Fibroblast of lung (primary cell): ENCODE results near the gene PEX13. TPM values are rescaled to one million over a fixed set of nuclear protein-coding genes. Genes with fewer than 3 reads are reported as not detected.

ENCODE experiments used
- DNase-seq, 2 donors: peaks; one replicate each; pipeline versions ENCODE4 v3.0.0 to v3.0.0-alpha.2; 2010; ENCODE audit warnings: low read depth in 2 of 2
- H2AFZ ChIP-seq: 2 replicates; pipeline ENCODE4 v1.5.1; 2012; ENCODE audit warnings: low read length, control low read depth, inconsistent platforms
- H3K27ac ChIP-seq: 2 replicates; pipeline ENCODE4 v1.5.1; 2011; ENCODE audit warnings: low read length, control low read depth; ENCODE audit not compliant: insufficient read depth
- H3K27me3 ChIP-seq: 2 replicates; pipeline ENCODE4 v1.5.1; 2011; ENCODE audit warnings: mild to moderate bottlenecking, low read length; ENCODE audit not compliant: control insufficient read depth, insufficient read depth
- H3K36me3 ChIP-seq: 2 replicates; pipeline ENCODE4 v1.5.1; 2011; ENCODE audit warnings: low read length; ENCODE audit not compliant: control insufficient read depth, insufficient read depth
- H3K4me1 ChIP-seq: 2 replicates; pipeline ENCODE4 v1.5.1; 2011; ENCODE audit warnings: low read length; ENCODE audit not compliant: control insufficient read depth, insufficient read depth; ENCODE audit errors: extremely low read depth
- H3K4me2 ChIP-seq: 2 replicates; pipeline ENCODE4 v1.5.1; 2011; ENCODE audit warnings: low read length, control low read depth; ENCODE audit not compliant: insufficient read depth; ENCODE audit errors: extremely low read depth
- H3K4me3 ChIP-seq, 4 experiments: fragments of 200-600 bp in 1 of 4; sonication (generic) in 1 of 4; replicated peaks in 1 of 4; 2 replicates each; pipeline ENCODE4 v1.5.1; 2011 to 2016; ENCODE audit warnings: low read length in 4 of 4, low read depth in 3 of 4, mild to moderate bottlenecking in 3 of 4, control low read depth in 2 of 4, inconsistent platforms in 1 of 4, mixed read lengths in 1 of 4; ENCODE audit not compliant: insufficient read depth in 1 of 4; ENCODE audit errors: control extremely low read depth in 1 of 4
- H3K79me2 ChIP-seq: 2 replicates; pipeline ENCODE4 v1.5.1; 2012; ENCODE audit warnings: mild to moderate bottlenecking, low read length, inconsistent platforms; ENCODE audit not compliant: control insufficient read depth, insufficient read depth
- H3K9ac ChIP-seq: 2 replicates; pipeline ENCODE4 v1.5.1; 2011; ENCODE audit warnings: mild to moderate bottlenecking, low read length, control low read depth; ENCODE audit not compliant: insufficient read depth
- H3K9me3 ChIP-seq: 2 replicates; pipeline ENCODE4 v1.5.1; 2012; ENCODE audit warnings: low read depth, low read length; ENCODE audit not compliant: control insufficient read depth, insufficient read depth
- H4K20me1 ChIP-seq: 2 replicates; pipeline ENCODE4 v1.5.1; 2011; ENCODE audit warnings: low read length; ENCODE audit not compliant: control insufficient read depth, insufficient read depth; ENCODE audit errors: extremely low read depth
- EZH2 ChIP-seq: IDR thresholded peaks from 2 replicates; pipeline ENCODE4 v1.5.1; 2012; ENCODE audit warnings: low read length, control low read depth, mild to moderate bottlenecking; ENCODE audit errors: missing control alignments
- polyA plus RNA-seq, 2 donors: library from polyadenylated mRNA; depleted of rRNA in 1 of 2; stranded (reverse) in 1 of 2; unstranded in 1 of 2; fragments of >200 nt; gene quantifications; 2 replicates each; pipeline ENCODE4 v1.2.1, GENCODE V29; 2011 to 2012; ENCODE audit warnings: missing spikeins in 1 of 2
- total RNA-seq: library from RNA; depleted of rRNA; stranded (reverse); fragments of >200 nt; gene quantifications from 2 replicates; pipeline ENCODE4 v1.2.1, GENCODE V29; 2014
- TF ChIP-seq, protein P1 (sequence below), 2 donors: IDR thresholded peaks in 1 of 2; conservative IDR thresholded peaks in 1 of 2; 1 replicate in 1 of 2; 2 replicates in 1 of 2; pipeline ENCODE4 v1.5.1; 2011 to 2012; ENCODE audit warnings: low read length in 2 of 2, control low read depth in 1 of 2, inconsistent platforms in 1 of 2, low read depth in 1 of 2, mild to moderate bottlenecking in 1 of 2

The PEX13 gene
- total and polyA plus RNA-seq, 2 donors (not counting 1 experiment from before 2014, with no cell fraction given), result 20.4 to 28.1 TPM

DNA sequence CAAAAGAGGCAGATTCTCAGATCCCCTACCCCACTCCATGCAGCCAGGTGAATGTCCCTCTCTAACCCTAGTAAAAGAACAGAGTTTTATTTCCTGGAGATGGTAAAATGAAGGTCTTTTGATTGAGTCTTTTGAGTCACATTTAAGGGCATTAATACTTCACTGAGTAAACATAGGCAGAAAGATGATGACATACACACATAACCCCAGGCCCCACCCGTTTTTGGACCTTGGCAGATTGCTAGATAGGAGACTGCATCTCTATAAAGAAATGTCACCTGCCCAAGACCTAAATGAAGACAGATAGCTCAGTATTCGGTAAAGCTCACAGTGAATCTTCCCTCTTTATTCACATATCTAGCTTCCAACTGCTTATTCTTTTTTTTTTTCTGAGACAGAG, 28.3 kb upstream of the PEX13 start:
- no peak overlapping the region for H3K27ac ChIP-seq
- no peaks in the 10 kb centered on the region for H3K4me1 ChIP-seq
- no peak for TF ChIP-seq EZH2
- H2AFZ ChIP-seq, result no peak overlapping the region
- no peak overlapping the region for H3K4me2 ChIP-seq
- H4K20me1 ChIP-seq, result no peaks in the 10 kb centered on the region
- H3K9me3 ChIP-seq, result no peaks in the 10 kb centered on the region
- no peak overlapping the region for H3K9ac ChIP-seq
- no peak overlapping the region for H3K4me3 ChIP-seq
- H3K79me2 ChIP-seq, result no peaks in the 10 kb centered on the region
- peak in 1 of 2 donors; percentile 16 for DNase-seq
- no peaks in the 10 kb centered on the region for H3K27me3 ChIP-seq
- no peaks in the 10 kb centered on the region for H3K36me3 ChIP-seq

DNA sequence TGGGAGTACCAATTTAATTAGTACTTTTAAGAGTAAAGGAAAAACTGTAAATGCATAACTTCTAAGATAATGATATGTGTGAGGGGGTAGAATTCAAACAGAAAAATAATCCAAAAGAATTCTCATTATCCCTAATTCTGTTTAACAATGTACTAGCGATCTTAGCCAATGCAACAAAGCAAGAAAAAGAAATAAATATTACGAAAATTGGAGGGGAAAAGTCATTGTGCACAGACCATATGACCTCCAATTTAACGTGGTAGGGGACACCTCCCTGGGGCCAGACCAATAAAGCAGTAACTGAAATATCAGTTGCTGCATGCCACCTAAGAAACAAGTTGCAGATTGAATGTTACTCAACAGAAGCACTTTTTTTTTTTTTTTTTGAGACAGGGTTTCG, 25.9 kb upstream of the PEX13 start:
- no peaks in the 10 kb centered on the region for H3K27me3 ChIP-seq
- H3K9ac ChIP-seq, result no peak overlapping the region
- H3K4me2 ChIP-seq, result no peak overlapping the region
- no peak for DNase-seq
- no peak overlapping the region for H3K4me3 ChIP-seq
- H3K36me3 ChIP-seq, result no peaks in the 10 kb centered on the region
- H3K79me2 ChIP-seq, result no peaks in the 10 kb centered on the region
- no peaks in the 10 kb centered on the region for H3K4me1 ChIP-seq
- no peaks in the 10 kb centered on the region for H3K9me3 ChIP-seq
- no peak overlapping the region for H3K27ac ChIP-seq
- H2AFZ ChIP-seq, result no peak overlapping the region
- no peaks in the 10 kb centered on the region for H4K20me1 ChIP-seq
- no peak for TF ChIP-seq EZH2
- TF ChIP-seq, protein P1, sequence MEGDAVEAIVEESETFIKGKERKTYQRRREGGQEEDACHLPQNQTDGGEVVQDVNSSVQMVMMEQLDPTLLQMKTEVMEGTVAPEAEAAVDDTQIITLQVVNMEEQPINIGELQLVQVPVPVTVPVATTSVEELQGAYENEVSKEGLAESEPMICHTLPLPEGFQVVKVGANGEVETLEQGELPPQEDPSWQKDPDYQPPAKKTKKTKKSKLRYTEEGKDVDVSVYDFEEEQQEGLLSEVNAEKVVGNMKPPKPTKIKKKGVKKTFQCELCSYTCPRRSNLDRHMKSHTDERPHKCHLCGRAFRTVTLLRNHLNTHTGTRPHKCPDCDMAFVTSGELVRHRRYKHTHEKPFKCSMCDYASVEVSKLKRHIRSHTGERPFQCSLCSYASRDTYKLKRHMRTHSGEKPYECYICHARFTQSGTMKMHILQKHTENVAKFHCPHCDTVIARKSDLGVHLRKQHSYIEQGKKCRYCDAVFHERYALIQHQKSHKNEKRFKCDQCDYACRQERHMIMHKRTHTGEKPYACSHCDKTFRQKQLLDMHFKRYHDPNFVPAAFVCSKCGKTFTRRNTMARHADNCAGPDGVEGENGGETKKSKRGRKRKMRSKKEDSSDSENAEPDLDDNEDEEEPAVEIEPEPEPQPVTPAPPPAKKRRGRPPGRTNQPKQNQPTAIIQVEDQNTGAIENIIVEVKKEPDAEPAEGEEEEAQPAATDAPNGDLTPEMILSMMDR (conservative IDR thresholded peaks at IDR 0.05 in 1 of 2, IDR thresholded peaks at IDR 0.05 in 1 of 2; ENCODE audit: low read depth in 1 of 2, low read length in 2 of 2), result no peak

DNA sequence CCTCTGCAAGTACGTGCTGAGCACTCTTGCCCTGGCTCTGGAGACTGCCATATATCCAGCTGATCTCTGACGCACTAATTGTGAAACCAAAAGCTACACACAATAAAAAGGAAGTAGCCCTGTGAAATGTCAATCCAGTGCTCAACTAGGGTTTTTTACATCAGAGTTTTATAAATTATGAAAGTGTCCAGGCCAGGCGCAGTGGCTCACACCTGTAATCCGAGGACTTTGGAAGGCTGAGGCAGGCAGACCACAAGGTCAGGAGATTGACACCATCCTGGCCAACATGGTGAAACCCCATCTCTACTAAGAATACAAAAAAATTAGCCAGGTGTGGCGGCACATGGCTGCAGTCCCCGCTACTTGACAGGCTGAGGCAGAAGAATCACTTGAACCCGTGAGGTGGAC, 24.5 kb upstream of the PEX13 start:
- no peak overlapping the region for H3K9ac ChIP-seq
- no peak overlapping the region for H2AFZ ChIP-seq
- no peaks in the 10 kb centered on the region for H3K27me3 ChIP-seq
- DNase-seq, result no peak
- H3K4me3 ChIP-seq, result no peak overlapping the region
- H3K79me2 ChIP-seq, result no peaks in the 10 kb centered on the region
- no peak overlapping the region for H3K4me2 ChIP-seq
- H4K20me1 ChIP-seq, result no peaks in the 10 kb centered on the region
- no peaks in the 10 kb centered on the region for H3K36me3 ChIP-seq
- TF ChIP-seq, protein P1 (conservative IDR thresholded peaks at IDR 0.05 in 1 of 2, IDR thresholded peaks at IDR 0.05 in 1 of 2; ENCODE audit: low read depth in 1 of 2, low read length in 2 of 2), result no peak
- TF ChIP-seq EZH2, result no peak
- H3K9me3 ChIP-seq, result no peaks in the 10 kb centered on the region
- no peak overlapping the region for H3K27ac ChIP-seq
- no peaks in the 10 kb centered on the region for H3K4me1 ChIP-seq
